SJSA1 (cell line): Measurements from ENCODE around the gene FAM216A. TPM values are rescaled to one million over a fixed set of nuclear protein-coding genes. Genes with fewer than 3 reads are reported as not detected.
"Not testable (repeated sequence)": the region's sequence is repeated elsewhere in the genome, so short reads cannot be mapped to it uniquely, and the experiment has no call there.

ENCODE experiments used
- DNase-seq, 2 experiments: peaks; one replicate each; pipeline ENCODE4 v3.0.0-alpha.2; 2015 to 2020; ENCODE audit warnings: low spot score in 2 of 2, low read depth in 1 of 2
- H3K27ac ChIP-seq: fragments of 250-450 bp; sonication (Bioruptor Pico); 2 replicates; pipeline ENCODE4 v1.5.1; 2020; ENCODE audit warnings: mild to moderate bottlenecking, moderate library complexity
- H3K27me3 ChIP-seq: fragments of 250-450 bp; sonication (Bioruptor Pico); replicated peaks from 2 replicates; pipeline ENCODE4 v1.5.1; 2020; ENCODE audit warnings: mild to moderate bottlenecking, moderate library complexity
- H3K36me3 ChIP-seq: fragments of 250-450 bp; sonication (Bioruptor Pico); 2 replicates; pipeline ENCODE4 v1.5.1; 2020; ENCODE audit warnings: mild to moderate bottlenecking
- H3K4me1 ChIP-seq: fragments of 250-450 bp; sonication (Bioruptor Pico); replicated peaks from 2 replicates; pipeline ENCODE4 v1.6.1; 2021; ENCODE audit warnings: mild to moderate bottlenecking
- H3K4me3 ChIP-seq: fragments of 250-450 bp; sonication (Bioruptor Pico); 2 replicates; pipeline ENCODE4 v1.5.1; 2020; ENCODE audit warnings: mild to moderate bottlenecking
- H3K9me3 ChIP-seq: fragments of 250-450 bp; sonication (Bioruptor Pico); replicated peaks from 2 replicates; pipeline ENCODE4 v1.5.1; 2020; ENCODE audit warnings: mild to moderate bottlenecking
- total RNA-seq: library from RNA; depleted of rRNA; stranded (reverse); fragments of >200 nt; shearing (Covaris generic); gene quantifications from 2 replicates; pipeline ENCODE4 v1.2.3, GENCODE V29; 2014

Gene FAM216A
- total RNA-seq, 1 experiment from 2014 or later = 16.3 TPM

GRCh38 chr12:110508071-110508586 is 39.5 kb downstream of the FAM216A start:
- no peaks in the 10 kb centered on the region for H3K36me3 ChIP-seq
- no peak overlapping the region for H3K4me3 ChIP-seq
- H3K4me1 ChIP-seq = no peaks in the 10 kb centered on the region
- no peak overlapping the region for H3K27ac ChIP-seq
- H3K27me3 ChIP-seq = no peaks in the 10 kb centered on the region
- no peak for DNase-seq
- 0 out of 2 replicates have a peak, but pooled peaks cover 2% of the 10 kb centered on the region for H3K9me3 ChIP-seq

GRCh38 chr12:110513842-110514241 is 45.2 kb downstream of the FAM216A start:
- Histone ChIP-seq H3K9me3 (0 out of 2 replicates have a peak, but pooled peaks cover 2% of the 10 kb centered on the region), H3K27me3 (no peaks in the 10 kb centered on the region; the same call in 1 of the 2 replicates), H3K27ac (no peak overlapping the region), H3K36me3 (no peaks in the 10 kb centered on the region), H3K4me1 (no peaks in the 10 kb centered on the region), H3K4me3 (no peak overlapping the region)
- no peak for DNase-seq

- no peak for DNase-seq
- Histone ChIP-seq H3K27ac (no peak overlapping the region), H3K9me3 (0 out of 2 replicates have a peak, but pooled peaks cover 2% of the 10 kb centered on the region)
These were observed 45.7 kb downstream of the FAM216A start for GRCh38 chr12:110514363-110514762.

GRCh38 chr12:110516995-110517394 is 48.4 kb downstream of the FAM216A start:
- H3K4me1 ChIP-seq = no peaks in the 10 kb centered on the region
- no peaks in the 10 kb centered on the region for H3K9me3 ChIP-seq
- H3K27me3 ChIP-seq = no peaks in the 10 kb centered on the region; the same call in 1 of the 2 replicates
- no peaks in the 10 kb centered on the region for H3K36me3 ChIP-seq
- H3K27ac ChIP-seq = no peak overlapping the region
- H3K4me3 ChIP-seq = no peak overlapping the region
- DNase-seq = no peak

More at GRCh38 chr12:110514363-110514762, 45.7 kb downstream of the FAM216A start:
- H3K4me1 ChIP-seq = no peaks in the 10 kb centered on the region
- H3K27me3 ChIP-seq = no peaks in the 10 kb centered on the region; the same call in 1 of the 2 replicates
- H3K36me3 ChIP-seq = no peaks in the 10 kb centered on the region
- no peak overlapping the region for H3K4me3 ChIP-seq

GRCh38 chr12:110518014-110518413 is 49.4 kb downstream of the FAM216A start:
- not testable (repeated sequence) for DNase-seq, H3K4me3 ChIP-seq

GRCh38 chr12:110520876-110521712 is 52.4 kb downstream of the FAM216A start:
- not testable (repeated sequence) for H3K9me3 ChIP-seq, H3K4me3 ChIP-seq, H3K4me1 ChIP-seq, DNase-seq, H3K27ac ChIP-seq, H3K36me3 ChIP-seq, H3K27me3 ChIP-seq

More at GRCh38 chr12:110518014-110518413, 49.4 kb downstream of the FAM216A start:
- H3K36me3 ChIP-seq, H3K9me3 ChIP-seq, H3K27ac ChIP-seq, H3K27me3 ChIP-seq, H3K4me1 ChIP-seq: not testable (repeated sequence)

GRCh38 chr12:110528277-110528839 is 59.7 kb downstream of the FAM216A start:
- no peak for DNase-seq

GRCh38 chr12:110530511-110530910 is 61.9 kb downstream of the FAM216A start:
- DNase-seq = no peak
- Histone ChIP-seq H3K9me3 (no peaks in the 10 kb centered on the region), H3K4me1 (peaks cover 34% of the 10 kb centered on the region), H3K27ac (no peak overlapping the region), H3K27me3 (no peaks in the 10 kb centered on the region), H3K36me3 (peaks cover 10% of the 10 kb centered on the region), H3K4me3 (no peak overlapping the region)

More at GRCh38 chr12:110528277-110528839, 59.7 kb downstream of the FAM216A start:
- H3K4me1 ChIP-seq = peaks cover 20% of the 10 kb centered on the region
- no peaks in the 10 kb centered on the region for H3K27me3 ChIP-seq
- H3K36me3 ChIP-seq = peaks cover 5% of the 10 kb centered on the region; the same call in 1 of the 2 replicates
- no peak overlapping the region for H3K27ac ChIP-seq
- H3K4me3 ChIP-seq = no peak overlapping the region
- no peaks in the 10 kb centered on the region for H3K9me3 ChIP-seq

- Histone ChIP-seq H3K27ac (no peak overlapping the region), H3K9me3 (no peaks in the 10 kb centered on the region), H3K27me3 (no peaks in the 10 kb centered on the region), H3K4me1 (peaks cover 34% of the 10 kb centered on the region), H3K36me3 (peaks cover 21% of the 10 kb centered on the region), H3K4me3 (no peak overlapping the region)
- DNase-seq = peak in 1 of 2 experiments; percentile 67
These were observed 63.2 kb downstream of the FAM216A start for GRCh38 chr12:110531741-110532333.

GRCh38 chr12:110532644-110533043 is 64.0 kb downstream of the FAM216A start:
- peaks cover 29% of the 10 kb centered on the region for H3K36me3 ChIP-seq
- H3K27me3 ChIP-seq = no peaks in the 10 kb centered on the region
- H3K4me3 ChIP-seq = no peak overlapping the region
- no peaks in the 10 kb centered on the region for H3K9me3 ChIP-seq
- H3K27ac ChIP-seq = no peak overlapping the region
- peaks cover 34% of the 10 kb centered on the region for H3K4me1 ChIP-seq
- no peak for DNase-seq

GRCh38 chr12:110533607-110534006 is 65.0 kb downstream of the FAM216A start:
- Histone ChIP-seq H3K27ac (peak overlapping the region; percentile 44), H3K36me3 (peaks cover 39% of the 10 kb centered on the region), H3K4me3 (no peak overlapping the region), H3K27me3 (no peaks in the 10 kb centered on the region), H3K9me3 (no peaks in the 10 kb centered on the region), H3K4me1 (peaks cover 34% of the 10 kb centered on the region)
- peak in 1 of 2 experiments; percentile 80 for DNase-seq

GRCh38 chr12:110534811-110535210 is 66.2 kb downstream of the FAM216A start:
- Histone ChIP-seq H3K9me3 (no peaks in the 10 kb centered on the region), H3K4me3 (no peak overlapping the region), H3K4me1 (peaks cover 37% of the 10 kb centered on the region), H3K36me3 (peaks cover 46% of the 10 kb centered on the region), H3K27me3 (no peaks in the 10 kb centered on the region), H3K27ac (no peak overlapping the region)
- DNase-seq = no peak

GRCh38 chr12:110536834-110537604 is 68.4 kb downstream of the FAM216A start:
- Histone ChIP-seq H3K27me3 (no peaks in the 10 kb centered on the region), H3K9me3 (no peaks in the 10 kb centered on the region), H3K27ac (no peak overlapping the region), H3K36me3 (peaks cover 46% of the 10 kb centered on the region), H3K4me3 (no peak overlapping the region), H3K4me1 (peaks cover 37% of the 10 kb centered on the region)
- DNase-seq = no peak
